Measurements from ENCODE around the gene WBP2. TPM values are rescaled to one million over a fixed set of nuclear protein-coding genes. Genes with fewer than 3 reads are reported as not detected.

WBP2 gene
- polyA plus RNA-seq, 1 donor (not counting 4 experiments of a cell fraction or from before 2014, with no cell fraction given) = 23.3 TPM

DNA sequence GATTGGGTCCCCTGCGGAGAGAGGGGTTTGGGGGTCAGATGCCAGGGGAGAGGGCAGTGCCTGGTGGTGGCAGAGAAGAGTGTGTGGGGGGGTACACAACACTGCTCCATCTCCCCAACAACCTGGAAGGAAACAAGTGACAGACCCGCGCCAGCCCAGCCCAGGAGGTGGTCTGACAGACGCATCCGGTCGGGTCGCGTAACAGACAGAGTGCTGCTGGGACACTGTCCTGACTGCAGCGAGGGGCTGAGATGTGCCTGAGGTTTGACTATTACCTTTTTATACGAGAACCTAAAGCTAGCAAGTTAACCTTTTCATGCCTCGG lies 27.1 kb downstream of the WBP2 start:
- FAIRE-seq (no peak), DNase-seq (ENCODE audit: low read depth, low spot score) (no peak)
- Histone ChIP-seq H3K9me1 (ENCODE audit: control insufficient read depth, extremely low read depth, insufficient read depth, low read length) (no peaks in the 10 kb centered on the region), H3K27ac (ENCODE audit: control insufficient read depth, insufficient read depth, low read length) (no peak overlapping the region), H2AFZ (ENCODE audit: control insufficient read depth, low read length) (no peak overlapping the region), H3K79me2 (ENCODE audit: control insufficient read depth, insufficient read depth, low read length) (no peaks in the 10 kb centered on the region), H3K4me3 (ENCODE audit: control insufficient read depth in 2 of 3, extremely low read depth in 1 of 3, insufficient read depth in 2 of 3, low read depth in 1 of 3, low read length in 3 of 3) (no peak overlapping the region), H3K9ac (ENCODE audit: control insufficient read depth, extremely low read depth, insufficient read depth, low read length) (no peak overlapping the region), H3K4me2 (ENCODE audit: control insufficient read depth, extremely low read depth, insufficient read depth, low read depth, low read length) (no peak overlapping the region), H3K4me1 (ENCODE audit: control insufficient read depth, extremely low read depth, insufficient read depth, low read length) (peaks cover 3% of the 10 kb centered on the region), H3K36me3 (ENCODE audit: control insufficient read depth in 2 of 2, extremely low read depth in 1 of 2, insufficient read depth in 2 of 2, low read length in 2 of 2) (peaks cover 0 to 4% of the 10 kb centered on the region in 2 experiments), H3K9me3 (ENCODE audit: control insufficient read depth, low read depth, low read length) (no peaks in the 10 kb centered on the region), H4K20me1 (ENCODE audit: control insufficient read depth, extremely low read depth, insufficient read depth, low read length) (no peaks in the 10 kb centered on the region), H3K27me3 (ENCODE audit: control insufficient read depth, extremely low read depth, insufficient read depth, low read length) (no peaks in the 10 kb centered on the region)
- TF ChIP-seq EZH2 (IDR thresholded peaks at IDR 0.05; ENCODE audit: low read length) (no peak), CTCF (optimal IDR thresholded peaks at IDR 0.05 in 1 of 3, IDR thresholded peaks at IDR 0.05 in 1 of 3, conservative IDR thresholded peaks at IDR 0.05 in 1 of 3; ENCODE audit: extremely low read depth in 1 of 3, insufficient read depth in 2 of 3, low read length in 3 of 3) (no peak)
- dilution Hi-C loops (cut with MboI; ENCODE audit: extremely low pct_ligation_motif_present, low sequenced_read_pairs) = no loop called here

GRCh38 chr17:75827308-75828075 lies 27.6 kb downstream of the WBP2 start:
- Histone ChIP-seq H3K9me3 (ENCODE audit: control insufficient read depth, low read depth, low read length) (no peaks in the 10 kb centered on the region), H3K36me3 (ENCODE audit: control insufficient read depth in 2 of 2, extremely low read depth in 1 of 2, insufficient read depth in 2 of 2, low read length in 2 of 2) (peaks cover 3 to 4% of the 10 kb centered on the region in 2 experiments), H2AFZ (ENCODE audit: control insufficient read depth, low read length) (no peak overlapping the region), H3K79me2 (ENCODE audit: control insufficient read depth, insufficient read depth, low read length) (no peaks in the 10 kb centered on the region), H3K9ac (ENCODE audit: control insufficient read depth, extremely low read depth, insufficient read depth, low read length) (no peak overlapping the region), H3K27ac (ENCODE audit: control insufficient read depth, insufficient read depth, low read length) (no peak overlapping the region), H3K4me2 (ENCODE audit: control insufficient read depth, extremely low read depth, insufficient read depth, low read depth, low read length) (peak overlapping the region; percentile 27), H3K27me3 (ENCODE audit: control insufficient read depth, extremely low read depth, insufficient read depth, low read length) (no peaks in the 10 kb centered on the region), H3K4me3 (ENCODE audit: control insufficient read depth in 2 of 3, extremely low read depth in 1 of 3, insufficient read depth in 2 of 3, low read depth in 1 of 3, low read length in 3 of 3) (no peak overlapping the region), H3K4me1 (ENCODE audit: control insufficient read depth, extremely low read depth, insufficient read depth, low read length) (peaks cover 3% of the 10 kb centered on the region), H4K20me1 (ENCODE audit: control insufficient read depth, extremely low read depth, insufficient read depth, low read length) (no peaks in the 10 kb centered on the region), H3K9me1 (ENCODE audit: control insufficient read depth, extremely low read depth, insufficient read depth, low read length) (no peaks in the 10 kb centered on the region)
- dilution Hi-C loops (cut with MboI; ENCODE audit: extremely low pct_ligation_motif_present, low sequenced_read_pairs) = no loop called here
- DNase-seq (ENCODE audit: low read depth, low spot score) = no peak
- no peak for FAIRE-seq
- TF ChIP-seq CTCF (optimal IDR thresholded peaks at IDR 0.05 in 1 of 3, IDR thresholded peaks at IDR 0.05 in 1 of 3, conservative IDR thresholded peaks at IDR 0.05 in 1 of 3; ENCODE audit: extremely low read depth in 1 of 3, insufficient read depth in 2 of 3, low read length in 3 of 3) = peak; percentile 69 to 84 (median 76)
- no peak for TF ChIP-seq EZH2 (IDR thresholded peaks at IDR 0.05; ENCODE audit: low read length)

Measured in keratinocyte (primary cell).